ES-I3 (cell line): ENCODE results near the gene SLC5A10.
"Not testable (repeated sequence)": the region's sequence is repeated elsewhere in the genome, so short reads cannot be mapped to it uniquely, and the experiment has no call there.

Experiments
- H3K36me3 ChIP-seq: 2 replicates; pipeline ENCODE4 v1.6.1; 2013; ENCODE audit warnings: mild to moderate bottlenecking, low read length, control low read depth, moderate library complexity; ENCODE audit not compliant: insufficient read depth
- H3K4me1 ChIP-seq: 2 replicates; pipeline ENCODE4 v1.6.1; 2013; ENCODE audit warnings: mild to moderate bottlenecking, control low read depth, low read length; ENCODE audit not compliant: insufficient read depth
- H3K9ac ChIP-seq: 2 replicates; pipeline ENCODE4 v1.6.1; 2013; ENCODE audit warnings: low read depth, mild to moderate bottlenecking, low read length, moderate library complexity
- H3K9me3 ChIP-seq: 2 replicates; pipeline ENCODE4 v1.6.1; 2013; ENCODE audit warnings: mild to moderate bottlenecking, low read length, moderate library complexity; ENCODE audit not compliant: control insufficient read depth, insufficient read depth

SLC5A10 gene

DNA sequence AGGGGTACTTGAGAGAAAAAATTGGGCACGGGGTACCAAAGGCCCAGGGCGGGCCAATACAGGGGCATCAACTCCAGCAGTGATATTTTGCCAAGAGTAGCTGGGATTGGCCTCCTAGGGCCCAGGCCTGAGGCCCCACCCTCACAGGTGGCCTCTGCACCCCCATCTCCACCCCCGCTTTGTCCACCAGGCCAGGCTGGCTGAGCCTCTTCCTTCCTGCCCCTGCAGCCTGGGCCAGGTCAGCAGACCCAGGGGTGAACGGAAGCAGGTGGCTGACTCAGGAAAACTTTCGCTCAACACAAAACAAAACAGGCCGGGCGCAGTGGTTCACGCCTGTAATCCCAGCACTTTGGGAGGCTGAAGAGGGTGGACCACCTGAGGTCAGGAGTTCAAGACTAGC lies 91.1 kb downstream of the SLC5A10 start:
- not testable (repeated sequence) for H3K9me3 ChIP-seq, H3K36me3 ChIP-seq, H3K9ac ChIP-seq, H3K4me1 ChIP-seq

GRCh38 chr17:19044643-19045042 lies 92.7 kb downstream of the SLC5A10 start:
- not testable (repeated sequence) for H3K4me1 ChIP-seq, H3K9ac ChIP-seq, H3K36me3 ChIP-seq, H3K9me3 ChIP-seq

GRCh38 chr17:19046782-19047375 lies 94.9 kb downstream of the SLC5A10 start, which contains the start of gene GRAP:
Gene GRAP (minus strand): TSS chr17:19046957. CDS start chr17:19046926, 31 bp downstream.
- H3K4me1 ChIP-seq, H3K36me3 ChIP-seq, H3K9ac ChIP-seq, H3K9me3 ChIP-seq: not testable (repeated sequence)

- not testable (repeated sequence) for H3K9ac ChIP-seq, H3K36me3 ChIP-seq, H3K4me1 ChIP-seq, H3K9me3 ChIP-seq
Observed at GRCh38 chr17:19047510-19047909, 95.5 kb downstream of the SLC5A10 start.

DNA sequence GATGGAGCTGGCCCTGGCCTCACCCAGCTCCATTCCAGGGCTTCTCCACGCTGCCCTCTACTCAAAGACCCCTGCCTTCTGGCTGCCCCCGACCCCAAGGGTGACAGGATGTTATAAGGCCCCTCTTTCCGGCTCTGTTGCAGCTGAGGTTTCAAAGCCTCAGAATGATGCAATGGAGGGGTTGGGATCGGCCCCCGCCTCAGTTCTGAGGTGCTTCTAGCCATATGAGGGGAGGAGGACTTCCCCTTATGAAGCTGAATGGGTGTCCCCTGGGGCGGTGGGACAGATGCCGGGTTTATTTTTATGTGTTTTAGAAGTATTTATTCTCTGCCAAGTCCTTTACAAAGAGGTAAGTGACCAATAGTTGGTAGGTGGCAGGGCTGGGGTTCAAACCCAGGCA lies 96.9 kb downstream of the SLC5A10 start:
- H3K9ac ChIP-seq, H3K4me1 ChIP-seq, H3K9me3 ChIP-seq: not testable (repeated sequence)

DNA sequence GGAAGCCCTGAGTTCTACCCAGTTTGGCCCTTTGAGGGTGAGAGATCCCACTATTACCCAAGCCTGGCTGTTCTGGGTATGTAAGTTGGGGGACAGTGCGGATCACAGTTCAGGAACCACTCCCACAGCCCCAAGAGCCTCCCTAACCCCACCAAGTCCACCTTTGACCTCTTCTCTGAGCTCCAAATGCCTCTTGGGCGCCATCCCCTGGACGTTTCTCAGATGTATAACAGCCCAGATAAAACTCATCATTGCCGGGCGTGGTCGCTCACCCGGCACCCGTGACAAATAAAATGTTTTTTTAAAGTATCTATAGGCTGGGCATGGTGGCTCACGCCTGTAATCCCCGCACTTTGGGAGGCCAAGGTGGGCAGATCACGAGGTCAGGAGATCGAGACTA lies 103.5 kb downstream of the SLC5A10 start:
- not testable (repeated sequence) for H3K36me3 ChIP-seq, H3K9ac ChIP-seq, H3K9me3 ChIP-seq, H3K4me1 ChIP-seq

More for the DNA sequence above, 96.9 kb downstream of the SLC5A10 start:
- not testable (repeated sequence) for H3K36me3 ChIP-seq

- not testable (repeated sequence) for H3K9ac ChIP-seq, H3K4me1 ChIP-seq, H3K36me3 ChIP-seq, H3K9me3 ChIP-seq
Observed at GRCh38 chr17:19062009-19062717, 110.2 kb downstream of the SLC5A10 start.

- H3K9ac ChIP-seq, H3K9me3 ChIP-seq, H3K36me3 ChIP-seq, H3K4me1 ChIP-seq: not testable (repeated sequence)
Observed at GRCh38 chr17:19062718-19063325, 110.9 kb downstream of the SLC5A10 start.

DNA sequence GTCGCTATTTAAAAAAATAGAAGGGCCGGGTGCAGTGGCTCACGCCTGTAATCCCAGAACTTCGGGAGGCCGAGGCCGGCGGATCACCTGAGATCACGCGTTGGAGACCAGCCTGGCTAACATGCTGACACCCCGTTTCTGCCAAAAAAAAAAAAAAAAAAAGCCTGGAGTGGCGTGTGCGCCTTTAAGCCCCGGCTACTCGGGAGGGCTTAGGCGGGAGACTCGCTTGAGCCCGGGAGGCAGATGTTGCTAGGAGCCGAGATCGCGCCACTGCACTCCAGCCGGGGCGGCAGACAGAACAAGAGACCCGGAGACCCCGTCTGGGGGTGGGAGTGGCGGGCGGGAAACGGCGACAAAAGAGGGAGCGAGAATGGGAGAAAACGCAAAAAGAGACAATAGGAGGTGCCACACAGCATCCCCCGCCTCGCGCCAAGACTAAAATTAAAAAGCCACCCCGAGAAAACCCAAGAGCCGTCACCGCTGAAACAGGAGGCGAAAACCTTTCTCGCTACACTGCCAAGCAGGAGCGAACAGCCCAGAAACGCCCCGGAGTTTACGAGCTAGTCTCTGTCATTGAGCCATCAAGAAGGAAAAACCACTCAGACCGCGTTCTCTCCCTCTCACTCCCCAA lies 111.5 kb downstream of the SLC5A10 start:
- H3K9me3 ChIP-seq, H3K9ac ChIP-seq, H3K4me1 ChIP-seq, H3K36me3 ChIP-seq: not testable (repeated sequence)

DNA sequence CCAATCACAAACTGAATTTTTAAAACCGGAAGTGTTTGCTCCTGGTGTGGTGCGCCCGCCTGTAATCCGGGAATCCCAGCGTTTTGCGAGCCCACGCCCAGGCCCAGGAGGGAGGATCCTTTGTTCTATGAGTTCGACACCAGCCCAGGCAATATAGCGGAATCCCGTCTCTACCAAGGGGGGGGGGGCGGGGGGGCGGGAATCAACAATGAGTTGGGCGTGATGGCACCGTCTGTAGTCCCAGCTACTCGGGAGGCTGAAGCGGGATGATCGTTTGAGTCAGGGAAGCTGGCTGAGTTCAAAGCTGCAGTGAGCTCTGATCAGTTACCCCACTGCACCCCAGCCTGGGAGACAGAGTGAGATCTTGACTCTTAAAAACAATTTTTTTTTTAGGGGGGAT lies 112.4 kb downstream of the SLC5A10 start:
- H3K9ac ChIP-seq, H3K4me1 ChIP-seq, H3K9me3 ChIP-seq, H3K36me3 ChIP-seq: not testable (repeated sequence)

DNA sequence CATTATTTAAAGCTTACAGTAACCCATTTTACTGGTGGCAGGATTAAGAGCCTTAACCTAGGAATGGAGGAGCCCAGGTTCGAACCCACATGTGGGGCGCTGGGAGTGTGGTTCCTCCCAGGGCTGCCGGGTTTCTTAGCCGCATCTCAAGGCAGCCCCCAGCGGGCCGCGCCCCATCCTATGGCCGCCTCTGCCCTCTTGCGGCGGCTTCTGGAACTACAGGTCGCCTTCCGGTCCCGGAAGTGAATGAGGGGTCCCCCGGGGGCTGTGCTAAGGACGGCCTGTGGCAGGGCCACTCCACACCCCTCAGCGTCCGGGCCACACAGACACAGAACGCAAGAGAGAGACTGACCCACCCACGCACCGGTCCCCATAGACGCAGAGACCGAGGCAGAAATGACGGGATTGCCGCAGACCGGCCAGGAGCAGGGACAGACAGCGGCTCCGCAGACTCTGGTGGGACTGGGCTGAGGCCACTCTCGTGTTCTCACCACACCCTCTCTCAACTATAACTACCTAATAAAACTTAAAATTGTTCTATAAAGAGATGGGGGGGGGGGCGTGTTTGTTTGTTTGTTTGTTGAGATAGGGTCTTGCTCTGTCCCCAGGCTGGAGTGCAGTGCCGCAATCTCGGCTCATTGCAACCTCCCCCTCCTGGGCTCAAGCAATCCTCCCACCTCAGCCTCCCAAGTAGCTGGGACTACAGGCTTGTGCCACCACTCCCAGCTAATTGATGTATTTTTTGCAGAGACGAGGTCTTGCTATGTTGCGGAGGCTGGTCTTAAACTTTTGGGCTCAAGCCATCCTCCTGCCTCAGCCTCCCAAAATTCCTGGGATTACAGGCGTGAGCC lies 118.6 kb downstream of the SLC5A10 start:
- not testable (repeated sequence) for H3K9me3 ChIP-seq, H3K36me3 ChIP-seq, H3K4me1 ChIP-seq, H3K9ac ChIP-seq
